HS-5 (cell line): Measurements from ENCODE around the gene RC3H2.
"Not testable (repeated sequence)": the region's sequence is repeated elsewhere in the genome, so short reads cannot be mapped to it uniquely, and the experiment has no call there.

Experiments used
- DNase-seq: peaks from one replicate; pipeline ENCODE4 v3.0.0-alpha.2; 2012; ENCODE audit warnings: low read depth

RC3H2 gene

GRCh38 chr9:122846371-122846940 is 58.7 kb downstream of the RC3H2 start:
- DNase-seq: no peak

- no peak for DNase-seq
Observed at GRCh38 chr9:122845116-122845515, 60.0 kb downstream of the RC3H2 start.

- DNase-seq: no peak
Observed at GRCh38 chr9:122844137-122844536, 61.0 kb downstream of the RC3H2 start.

- DNase-seq: no peak
Observed at GRCh38 chr9:122841501-122841900, 63.7 kb downstream of the RC3H2 start.

- not testable (repeated sequence) for DNase-seq
Observed at GRCh38 chr9:122838441-122838840, 66.7 kb downstream of the RC3H2 start.

- DNase-seq: no peak
Observed at GRCh38 chr9:122837266-122837850, 67.8 kb downstream of the RC3H2 start.

GRCh38 chr9:122835313-122835731 is 69.8 kb downstream of the RC3H2 start:
- no peak for DNase-seq

GRCh38 chr9:122832194-122832593 is 73.0 kb downstream of the RC3H2 start:
- no peak for DNase-seq

- not testable (repeated sequence) for DNase-seq
Observed at GRCh38 chr9:122828965-122829284, 76.2 kb downstream of the RC3H2 start.

GRCh38 chr9:122827761-122828093 is 77.4 kb downstream of the RC3H2 start:
- no peak for DNase-seq

GRCh38 chr9:122822938-122823337 is 82.2 kb downstream of the RC3H2 start:
- no peak for DNase-seq

- DNase-seq: no peak
Observed at GRCh38 chr9:122822056-122822455, 83.1 kb downstream of the RC3H2 start.

- DNase-seq: no peak
Observed at GRCh38 chr9:122821278-122821943, 83.7 kb downstream of the RC3H2 start.

GRCh38 chr9:122820490-122820845 is 84.7 kb downstream of the RC3H2 start:
- DNase-seq: no peak

GRCh38 chr9:122819791-122820489 is 85.2 kb downstream of the RC3H2 start:
- no peak for DNase-seq

GRCh38 chr9:122819326-122819725 is 85.8 kb downstream of the RC3H2 start:
- no peak for DNase-seq

GRCh38 chr9:122816163-122816867 is 88.8 kb downstream of the RC3H2 start:
- DNase-seq: no peak

- no peak for DNase-seq
Observed at GRCh38 chr9:122815544-122815943, 89.6 kb downstream of the RC3H2 start.

GRCh38 chr9:122814545-122814944 is 90.6 kb downstream of the RC3H2 start:
- DNase-seq: no peak

- DNase-seq: no peak
Observed at GRCh38 chr9:122812736-122813135, 92.4 kb downstream of the RC3H2 start.

GRCh38 chr9:122810306-122810946 is 94.7 kb downstream of the RC3H2 start:
- peak; percentile 46 for DNase-seq

GRCh38 chr9:122809261-122809660 is 95.9 kb downstream of the RC3H2 start:
- not testable (repeated sequence) for DNase-seq
